Upper lobe of left lung (tissue), 4 donors: Measurements from ENCODE around the gene DACT1.

Experiments used
- EP300 ChIP-seq, 4 donors: sonication (generic); formaldehyde crosslinking; IDR thresholded peaks; one replicate each; pipeline ENCODE4 v1.5.1; 2017; ENCODE audit warnings: antibody characterized with exemption in 4 of 4, control low read depth in 2 of 4
- POLR2A ChIP-seq, 4 donors: fragments of 450-650 bp; IDR thresholded peaks; one replicate each; pipeline ENCODE4 v1.5.1; 2016 to 2017; ENCODE audit warnings: antibody characterized with exemption in 4 of 4, mild to moderate bottlenecking in 2 of 4
- POLR2AphosphoS5 ChIP-seq, 2 donors: sonication (generic); formaldehyde crosslinking; IDR thresholded peaks; one replicate each; pipeline ENCODE4 v1.5.1; 2017; ENCODE audit warnings: antibody characterized with exemption in 2 of 2
- TF ChIP-seq, protein P1 (sequence below), 6 experiments: fragments of 450-650 bp in 4 of 6; fragments of 200-600 bp in 2 of 6; sonication (generic) in 2 of 6; IDR thresholded peaks; one replicate each; pipeline ENCODE4 v1.5.1; 2016 to 2019; ENCODE audit warnings: antibody characterized with exemption in 6 of 6

DNA sequence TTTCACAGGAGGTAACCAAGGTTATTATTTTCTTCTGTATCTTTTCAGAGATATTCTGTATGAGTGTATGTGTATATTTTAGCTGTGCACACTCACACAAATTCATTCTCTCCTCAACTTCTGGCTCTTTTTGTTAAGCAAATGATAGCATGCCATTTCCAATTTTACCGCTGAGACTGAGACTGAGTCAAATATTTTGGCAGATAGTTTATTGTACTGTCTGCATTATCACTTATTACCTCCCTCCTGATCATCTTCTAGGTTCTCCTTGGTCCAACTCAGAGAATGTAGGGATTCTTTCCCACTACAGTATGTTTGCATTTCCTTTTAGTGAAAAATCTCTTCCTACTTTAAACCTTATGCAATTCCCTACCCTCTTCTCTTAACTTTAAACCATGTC lies 33.3 kb downstream of the DACT1 start:
- TF ChIP-seq POLR2AphosphoS5 (IDR thresholded peaks at IDR 0.05) (no peak), POLR2A (IDR thresholded peaks at IDR 0.05) (no peak), EP300 (IDR thresholded peaks at IDR 0.05) (no peak)
- TF ChIP-seq, protein P1, sequence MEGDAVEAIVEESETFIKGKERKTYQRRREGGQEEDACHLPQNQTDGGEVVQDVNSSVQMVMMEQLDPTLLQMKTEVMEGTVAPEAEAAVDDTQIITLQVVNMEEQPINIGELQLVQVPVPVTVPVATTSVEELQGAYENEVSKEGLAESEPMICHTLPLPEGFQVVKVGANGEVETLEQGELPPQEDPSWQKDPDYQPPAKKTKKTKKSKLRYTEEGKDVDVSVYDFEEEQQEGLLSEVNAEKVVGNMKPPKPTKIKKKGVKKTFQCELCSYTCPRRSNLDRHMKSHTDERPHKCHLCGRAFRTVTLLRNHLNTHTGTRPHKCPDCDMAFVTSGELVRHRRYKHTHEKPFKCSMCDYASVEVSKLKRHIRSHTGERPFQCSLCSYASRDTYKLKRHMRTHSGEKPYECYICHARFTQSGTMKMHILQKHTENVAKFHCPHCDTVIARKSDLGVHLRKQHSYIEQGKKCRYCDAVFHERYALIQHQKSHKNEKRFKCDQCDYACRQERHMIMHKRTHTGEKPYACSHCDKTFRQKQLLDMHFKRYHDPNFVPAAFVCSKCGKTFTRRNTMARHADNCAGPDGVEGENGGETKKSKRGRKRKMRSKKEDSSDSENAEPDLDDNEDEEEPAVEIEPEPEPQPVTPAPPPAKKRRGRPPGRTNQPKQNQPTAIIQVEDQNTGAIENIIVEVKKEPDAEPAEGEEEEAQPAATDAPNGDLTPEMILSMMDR (IDR thresholded peaks at IDR 0.05): no peak
